ENCODE measurements around the gene EML4. TPM values are rescaled to one million over a fixed set of nuclear protein-coding genes. Genes with fewer than 3 reads are reported as not detected.

EML4 gene, protein sequence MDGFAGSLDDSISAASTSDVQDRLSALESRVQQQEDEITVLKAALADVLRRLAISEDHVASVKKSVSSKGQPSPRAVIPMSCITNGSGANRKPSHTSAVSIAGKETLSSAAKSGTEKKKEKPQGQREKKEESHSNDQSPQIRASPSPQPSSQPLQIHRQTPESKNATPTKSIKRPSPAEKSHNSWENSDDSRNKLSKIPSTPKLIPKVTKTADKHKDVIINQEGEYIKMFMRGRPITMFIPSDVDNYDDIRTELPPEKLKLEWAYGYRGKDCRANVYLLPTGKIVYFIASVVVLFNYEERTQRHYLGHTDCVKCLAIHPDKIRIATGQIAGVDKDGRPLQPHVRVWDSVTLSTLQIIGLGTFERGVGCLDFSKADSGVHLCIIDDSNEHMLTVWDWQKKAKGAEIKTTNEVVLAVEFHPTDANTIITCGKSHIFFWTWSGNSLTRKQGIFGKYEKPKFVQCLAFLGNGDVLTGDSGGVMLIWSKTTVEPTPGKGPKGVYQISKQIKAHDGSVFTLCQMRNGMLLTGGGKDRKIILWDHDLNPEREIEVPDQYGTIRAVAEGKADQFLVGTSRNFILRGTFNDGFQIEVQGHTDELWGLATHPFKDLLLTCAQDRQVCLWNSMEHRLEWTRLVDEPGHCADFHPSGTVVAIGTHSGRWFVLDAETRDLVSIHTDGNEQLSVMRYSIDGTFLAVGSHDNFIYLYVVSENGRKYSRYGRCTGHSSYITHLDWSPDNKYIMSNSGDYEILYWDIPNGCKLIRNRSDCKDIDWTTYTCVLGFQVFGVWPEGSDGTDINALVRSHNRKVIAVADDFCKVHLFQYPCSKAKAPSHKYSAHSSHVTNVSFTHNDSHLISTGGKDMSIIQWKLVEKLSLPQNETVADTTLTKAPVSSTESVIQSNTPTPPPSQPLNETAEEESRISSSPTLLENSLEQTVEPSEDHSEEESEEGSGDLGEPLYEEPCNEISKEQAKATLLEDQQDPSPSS
- 23.3 to 27.7 TPM (median 25.8 TPM) in 5 replicates for total RNA-seq (2022; extraction: Qiagen RNA extraction)

DNA sequence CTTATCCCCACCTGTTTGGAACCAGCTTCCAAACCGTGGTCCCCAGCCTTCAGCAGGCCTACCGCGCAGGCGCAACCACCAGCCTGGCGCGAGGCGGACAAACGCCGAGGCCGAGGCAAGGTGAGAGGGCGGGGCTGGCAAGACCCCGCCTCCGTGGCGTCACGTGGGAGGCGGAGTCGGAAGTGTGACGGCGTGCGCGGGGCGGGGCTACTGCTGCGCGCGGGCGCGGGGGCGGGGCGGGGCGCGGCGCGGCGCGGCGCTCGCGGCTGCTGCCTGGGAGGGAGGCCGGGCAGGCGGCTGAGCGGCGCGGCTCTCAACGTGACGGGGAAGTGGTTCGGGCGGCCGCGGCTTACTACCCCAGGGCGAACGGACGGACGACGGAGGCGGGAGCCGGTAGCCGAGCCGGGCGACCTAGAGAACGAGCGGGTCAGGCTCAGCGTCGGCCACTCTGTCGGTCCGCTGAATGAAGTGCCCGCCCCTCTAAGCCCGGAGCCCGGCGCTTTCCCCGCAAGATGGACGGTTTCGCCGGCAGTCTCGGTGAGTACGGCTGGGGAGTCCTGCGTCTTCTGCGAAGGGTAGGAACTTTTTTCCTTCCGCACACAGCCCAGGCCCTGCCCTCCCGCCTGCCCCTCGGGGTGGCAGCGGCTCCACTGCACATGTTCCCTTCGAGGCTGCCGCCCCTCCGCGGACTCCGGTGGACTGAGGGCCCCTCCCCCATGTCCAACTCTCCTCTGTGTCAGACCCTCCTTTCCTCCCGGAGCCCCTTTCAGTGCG lies at the start of gene EML4:
EML4 (plus strand) TSS at position 254 of the 774 bp plus-strand sequence; CDS start at position 513, 259 bp downstream.

GRCh38 chr2:42360890-42361727 lies 192.0 kb downstream of the EML4 start, which contains the start of gene COX7A2L:
Gene COX7A2L, minus strand, starts transcription at chr2:42361217. Its CDS starts 56 bp downstream, at chr2:42361161.

Other genes starting within 250 kb of the EML4 start
- gene PKDCC, start 121.3 kb upstream of the EML4 start, total RNA-seq (2022; extraction: Qiagen RNA extraction): 19.0 to 22.8 TPM (median 21.8 TPM) in 5 replicates
- gene COX7A2L, start 191.9 kb downstream of the EML4 start, total RNA-seq (2022; extraction: Qiagen RNA extraction): 155 to 200 TPM (median 157 TPM) in 5 replicates

Measured in A549 treated with Mapracorat at 1 μM for 4 hours (cell line).